Aorta (tissue), 5 donors: Measurements from ENCODE around the gene VAT1L. TPM values are rescaled to one million over a fixed set of nuclear protein-coding genes. Genes with fewer than 3 reads are reported as not detected.

ENCODE experiments used
- ATAC-seq: fragments of 200-7000 bp; cut with Tn5 transposase; one replicate; pipeline ENCODE4 v1.9.1; 2022; ENCODE audit warnings: moderate library complexity; ENCODE audit not compliant: low FRiP score
- DNase-seq, 2 donors: peaks; one replicate each; pipeline ENCODE4 v3.0.0-alpha.2; 2020
- H3K27ac ChIP-seq, 2 donors: one replicate each; pipeline ENCODE4 v1.5.1; 2013; ENCODE audit warnings: low read length in 2 of 2, mild to moderate bottlenecking in 2 of 2, moderate library complexity in 2 of 2, control low read depth in 1 of 2, inconsistent platforms in 1 of 2, low read depth in 1 of 2
- H3K27me3 ChIP-seq, 2 donors: one replicate each; pipeline ENCODE4 v1.6.1; 2013; ENCODE audit warnings: control low read depth in 1 of 2, low read length in 1 of 2, mild to moderate bottlenecking in 1 of 2, moderate library complexity in 1 of 2; ENCODE audit not compliant: insufficient read depth in 2 of 2, control insufficient read depth in 1 of 2
- H3K36me3 ChIP-seq, 2 donors: one replicate each; pipeline ENCODE4 v1.6.1; 2013; ENCODE audit warnings: control low read depth in 1 of 2, low read length in 1 of 2, mild to moderate bottlenecking in 1 of 2; ENCODE audit not compliant: insufficient read depth in 2 of 2, control insufficient read depth in 1 of 2
- H3K4me1 ChIP-seq, 2 donors: one replicate each; pipeline ENCODE4 v1.6.1; 2013; ENCODE audit warnings: low read length in 2 of 2, control low read depth in 1 of 2, mild to moderate bottlenecking in 1 of 2, moderate library complexity in 1 of 2; ENCODE audit not compliant: insufficient read depth in 2 of 2, control insufficient read depth in 1 of 2
- H3K4me3 ChIP-seq, 2 donors: one replicate each; pipeline ENCODE4 v1.5.1; 2013; ENCODE audit warnings: low read length in 2 of 2, control low read depth in 1 of 2, mild to moderate bottlenecking in 1 of 2
- H3K9me3 ChIP-seq: one replicate; pipeline ENCODE4 v1.6.1; 2013; ENCODE audit warnings: mild to moderate bottlenecking, low read length; ENCODE audit not compliant: control insufficient read depth
- WGBS, 2 donors: extraction: QIAGEN DNeasy Blood & Tissue Kit; methylation state at CpG; one replicate each; pipeline ENCODE4 v1.1.7; 2013; 5-methylcytosine and 5-hydroxymethylcytosine counted together
- intact Hi-C, 2 donors: fragments of 100-400 bp; cut with DNase I; formaldehyde crosslinking; loops; one replicate each; pipeline versions ENCODE4 v1.14.2 to v1.15.0; 2022
- polyA plus RNA-seq, 2 donors: library from polyadenylated mRNA; stranded (reverse); fragments of 200-250 nt; gene quantifications; one replicate each; pipeline ENCODE4 v1.2.3, GENCODE V29; 2013
- total RNA-seq, 2 donors: library from RNA; stranded (reverse); fragmentation: NEBNext Ultra II Directional; extraction: Animal tissue kit (Norgen Biotek cat#: 25700); gene quantifications; one replicate each; pipeline ENCODE4 v1.2.1, GENCODE V29; 2021
- donor health status: healthy with polysubstance abuse.
- donor health status: Bipolar disorder and iron deficiency.
- donor health status: DM: no; HTN: no; CAD: no.
- donor health status: DM: no; HTN: no; CAD: no.
- donor health status: DM: yes; HTN: yes; CAD: no.

The VAT1L gene
- total and polyA plus RNA-seq, 4 donors = 9.3 to 28.4 (median 17.6) TPM

DNA sequence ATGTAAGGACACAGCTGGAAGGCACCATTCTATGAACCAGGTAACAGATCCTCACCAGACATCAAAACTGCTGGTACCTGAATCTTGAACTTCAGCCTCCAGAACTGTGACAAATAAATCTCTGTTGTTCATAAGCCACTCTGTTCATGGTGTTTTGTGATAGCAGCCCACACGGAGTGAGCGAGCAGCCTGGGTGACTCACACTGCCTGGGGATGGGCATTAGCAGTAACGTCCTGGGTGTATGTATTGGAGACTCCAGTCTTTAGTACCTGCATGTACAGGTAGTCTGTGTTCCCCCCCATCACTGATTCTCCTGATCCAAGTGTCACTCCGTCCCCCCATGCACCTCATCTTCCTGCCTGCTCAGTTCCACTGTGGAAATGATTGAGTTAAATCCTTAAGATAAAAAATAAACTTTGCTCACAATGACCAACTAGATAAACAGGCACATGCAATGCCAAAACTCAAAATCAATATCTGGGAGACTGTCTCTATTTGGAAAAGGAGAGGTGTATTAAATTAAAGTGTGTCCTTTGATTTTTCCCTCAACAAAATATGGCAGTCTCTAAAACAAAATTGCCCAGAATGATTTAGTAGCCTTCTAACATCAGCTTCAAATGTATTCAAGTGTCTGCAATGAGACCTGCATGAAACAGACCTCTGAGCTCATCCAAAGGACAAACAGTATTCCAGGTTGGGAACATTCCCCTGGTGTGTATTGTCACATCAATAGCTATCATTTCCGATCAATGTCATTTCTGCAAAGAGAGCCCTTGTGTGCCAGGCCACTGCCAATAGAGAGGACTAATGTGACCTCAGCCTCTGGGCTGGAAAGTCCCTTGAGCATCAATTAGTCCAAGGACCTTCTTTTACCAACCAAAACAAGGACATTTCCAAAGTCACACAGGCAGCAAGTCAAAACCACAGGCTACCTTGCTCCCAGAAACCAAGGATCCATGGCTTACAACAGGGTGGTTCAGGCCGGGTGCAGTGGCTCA, 12.2 kb upstream of the VAT1L start:
- Histone ChIP-seq H3K4me1 (peaks cover 0 to 3% of the 10 kb centered on the region in 2 donors), H3K27ac (no peak overlapping the region), H3K36me3 (no peaks in the 10 kb centered on the region), H3K9me3 (no peaks in the 10 kb centered on the region), H3K27me3 (no peaks in the 10 kb centered on the region), H3K4me3 (no peak overlapping the region)
- DNase-seq (no peak), ATAC-seq (no peak)
- WGBS, 2 donors = 83 to 88% methylated on average over 6 of the region's 6 CpGs
- intact Hi-C loops = no loop called here

DNA sequence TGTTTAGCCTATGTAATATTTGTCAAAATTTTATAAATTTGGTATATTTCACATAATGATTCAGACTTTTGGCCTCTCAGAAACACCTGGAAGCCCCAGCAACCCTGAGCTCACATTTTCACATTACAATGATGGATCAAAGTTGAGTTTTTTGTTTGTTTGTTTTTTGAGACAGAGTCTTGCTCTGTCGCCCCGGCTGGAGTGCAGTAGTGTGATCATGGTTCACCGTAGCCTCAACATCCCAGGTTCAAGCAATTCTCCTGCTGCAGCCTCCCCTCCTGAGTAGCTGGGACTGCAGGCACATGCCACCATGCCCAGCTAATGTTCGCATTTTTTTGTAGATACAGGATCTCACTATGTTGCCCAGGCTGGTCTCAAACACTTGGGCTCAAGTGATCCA, 10.6 kb upstream of the VAT1L start:
- intact Hi-C loops = no loop called here
- Histone ChIP-seq H3K4me3 (no peak overlapping the region), H3K27me3 (no peaks in the 10 kb centered on the region), H3K4me1 (peaks cover 0 to 3% of the 10 kb centered on the region in 2 donors), H3K36me3 (no peaks in the 10 kb centered on the region), H3K27ac (no peak overlapping the region), H3K9me3 (no peaks in the 10 kb centered on the region)
- DNase-seq = no peak
- no peak for ATAC-seq
- WGBS, 2 donors = 97 to 98% methylated on average over 4 of the region's 4 CpGs

DNA sequence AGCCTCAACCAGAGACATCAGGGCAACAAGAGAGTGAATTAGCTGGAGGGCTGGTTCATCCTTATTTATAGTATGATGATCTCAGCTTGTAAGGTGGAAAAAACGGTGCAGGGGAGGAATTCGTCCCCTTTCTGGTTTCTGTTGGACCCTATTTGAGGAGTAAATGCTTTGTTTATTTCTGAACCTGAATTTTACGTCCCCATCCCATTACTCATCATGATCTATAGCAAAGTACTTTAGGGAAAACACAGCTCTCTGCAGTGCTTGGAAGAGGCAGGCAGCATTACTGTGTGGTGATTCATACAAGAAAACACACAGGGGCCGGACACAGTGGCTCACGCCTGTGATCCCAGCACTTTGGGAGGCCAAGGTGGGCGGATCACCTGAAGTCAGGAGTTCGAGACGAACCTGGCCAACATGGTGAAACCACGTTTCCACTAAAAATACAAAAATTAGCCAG, 8.0 kb upstream of the VAT1L start:
- ATAC-seq = peak; percentile 77
- DNase-seq = peak in 1 of 2 donors; percentile 50
- no peaks in the 10 kb centered on the region for H3K9me3 ChIP-seq
- no peaks in the 10 kb centered on the region for H3K27me3 ChIP-seq
- H3K4me3 ChIP-seq = no peak overlapping the region
- H3K4me1 ChIP-seq = peaks cover 0 to 3% of the 10 kb centered on the region in 2 donors
- WGBS, 2 donors = 18 to 25% methylated on average over 9 of the region's 9 CpGs
- H3K27ac ChIP-seq = peak overlapping the region in 1 of 2 donors; percentile 6
- H3K36me3 ChIP-seq = no peaks in the 10 kb centered on the region
- intact Hi-C loops = loop anchor here in 1 of 2 donors (10.0 kb wide), 1 partner anchor 184 kb away; no protein-coding TSS in a partner anchor

DNA sequence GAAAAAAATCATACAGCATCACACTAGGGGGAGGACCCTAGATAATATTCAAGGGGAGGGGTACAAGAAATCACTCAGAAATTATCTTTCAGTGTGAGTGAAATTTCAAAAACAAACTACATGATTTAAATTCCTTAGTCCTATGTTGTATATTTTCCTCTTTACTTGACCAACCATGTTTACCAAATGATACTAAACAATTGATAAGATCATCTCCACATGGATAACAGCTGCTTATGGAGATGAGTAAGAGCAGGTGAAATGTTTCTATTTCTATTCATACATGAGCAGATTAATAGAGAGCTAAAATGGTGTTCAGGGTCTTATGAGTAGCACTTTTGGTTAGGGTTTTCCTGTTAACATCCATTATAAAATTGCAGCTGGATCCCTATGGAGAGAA, 7.3 kb upstream of the VAT1L start:
- no peak for ATAC-seq
- Histone ChIP-seq H3K9me3 (no peaks in the 10 kb centered on the region), H3K4me1 (peaks cover 0 to 3% of the 10 kb centered on the region in 2 donors), H3K4me3 (no peak overlapping the region), H3K27me3 (no peaks in the 10 kb centered on the region), H3K36me3 (no peaks in the 10 kb centered on the region), H3K27ac (no peak overlapping the region)
- intact Hi-C loops = loop anchor here in 1 of 2 donors (10.0 kb wide), 1 partner anchor 184 kb away; no protein-coding TSS in a partner anchor
- DNase-seq = no peak

DNA sequence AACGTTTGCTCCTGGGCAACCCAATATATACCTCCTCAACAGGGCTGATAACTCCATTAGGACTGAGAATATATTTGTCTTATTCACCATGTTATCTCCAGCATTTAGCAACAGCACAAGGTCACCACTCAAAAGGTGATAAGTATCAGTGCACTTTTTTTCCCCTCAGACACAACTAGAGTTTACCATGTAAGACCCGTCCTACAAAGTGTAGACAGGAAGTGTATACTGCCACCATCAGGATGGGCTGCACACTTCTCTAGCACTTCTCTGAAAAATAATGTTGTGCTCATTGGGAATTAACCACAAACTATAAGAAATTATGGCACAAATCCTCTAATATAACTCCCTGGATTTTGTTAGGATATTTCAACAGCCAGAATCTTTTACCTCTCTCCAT, 5.7 kb upstream of the VAT1L start:
- Histone ChIP-seq H3K36me3 (no peaks in the 10 kb centered on the region), H3K4me1 (peaks cover 0 to 3% of the 10 kb centered on the region in 2 donors), H3K27ac (no peak overlapping the region), H3K9me3 (no peaks in the 10 kb centered on the region), H3K27me3 (no peaks in the 10 kb centered on the region), H3K4me3 (no peak overlapping the region)
- intact Hi-C loops = loop anchor here in 1 of 2 donors (10.0 kb wide), 1 partner anchor 182 kb away; no protein-coding TSS in a partner anchor
- ATAC-seq (no peak), DNase-seq (no peak)
- 31 to 40% methylated on average over 2 of the region's 2 CpGs for WGBS, 2 donors

DNA sequence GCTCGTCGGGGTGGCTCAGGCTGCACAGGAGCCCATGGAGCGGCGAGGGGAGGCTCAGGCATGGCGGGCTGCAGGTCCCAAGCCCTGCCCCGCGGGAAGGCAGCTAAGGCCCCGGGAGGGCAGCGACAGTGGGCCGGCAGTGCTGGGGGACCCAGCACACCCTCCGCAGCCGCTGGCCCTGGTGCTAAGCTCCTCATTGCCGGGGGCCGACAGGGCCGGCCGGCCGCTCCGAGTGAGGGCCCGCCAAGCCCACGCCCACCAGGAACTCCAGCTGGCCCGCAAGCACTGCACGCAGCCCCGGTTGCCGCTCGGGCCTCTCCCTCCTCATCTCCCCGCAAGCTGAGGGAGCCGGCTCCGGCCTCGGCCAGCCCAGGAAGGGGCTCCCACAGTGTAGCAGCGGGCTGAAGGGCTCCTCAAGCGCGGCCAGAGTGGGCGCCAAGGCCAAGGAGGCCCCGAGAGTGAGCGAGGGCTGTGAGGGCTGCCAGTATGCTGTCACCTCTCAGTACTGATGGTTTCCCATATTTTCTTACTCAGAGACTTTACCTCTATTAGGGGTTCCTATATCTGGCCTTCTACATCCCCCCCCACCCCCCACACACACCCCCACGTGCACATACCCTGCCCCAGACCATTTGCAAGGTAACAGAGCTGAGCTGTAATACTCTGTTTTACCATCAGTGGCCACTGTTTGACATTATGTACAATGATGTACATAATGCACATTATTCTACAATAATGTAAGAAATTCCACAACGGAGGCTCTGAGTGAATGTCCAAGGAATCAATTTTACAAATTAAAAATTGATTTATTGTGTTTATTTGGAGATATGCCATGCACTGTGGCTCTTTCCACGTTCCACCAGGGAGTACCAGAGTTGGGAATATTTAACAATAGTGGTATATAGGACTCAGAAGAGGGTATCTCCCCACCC, 3.7 kb upstream of the VAT1L start:
- DNase-seq = no peak
- ATAC-seq = no peak
- Histone ChIP-seq H3K4me3 (no peak overlapping the region), H3K4me1 (peaks cover 0 to 3% of the 10 kb centered on the region in 2 donors), H3K36me3 (no peaks in the 10 kb centered on the region), H3K27ac (no peak overlapping the region), H3K27me3 (no peaks in the 10 kb centered on the region), H3K9me3 (no peaks in the 10 kb centered on the region)
- intact Hi-C loops = loop anchor here in 1 of 2 donors (10.0 kb wide), 1 partner anchor 180 kb away; no protein-coding TSS in a partner anchor
- 89% methylated on average over 32 to 38 of the region's 38 CpGs for WGBS, 2 donors

DNA sequence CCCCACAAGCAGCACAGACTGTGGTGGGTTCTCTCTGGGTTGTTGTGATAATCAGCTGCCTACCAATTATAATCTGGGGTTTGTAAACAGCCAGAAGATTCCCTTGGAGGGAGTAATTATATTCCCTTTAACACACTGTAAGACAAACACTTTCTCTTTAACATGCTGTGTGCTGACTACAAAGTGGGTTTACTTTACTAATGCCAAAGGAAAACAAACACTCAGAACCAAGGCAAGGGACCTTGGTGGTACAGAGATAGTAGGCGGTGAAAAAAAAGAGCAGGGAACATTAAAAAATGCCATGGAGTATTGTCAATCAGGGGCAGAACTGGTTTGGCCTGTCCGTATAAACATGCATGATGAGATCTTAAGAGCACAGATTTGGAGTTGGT, 3.0 kb upstream of the VAT1L start:
- ATAC-seq (no peak), DNase-seq (no peak)
- intact Hi-C loops = loop anchor here in 1 of 2 donors (10.0 kb wide), 1 partner anchor 179 kb away; no protein-coding TSS in a partner anchor
- 91 to 94% methylated on average over 2 of the region's 2 CpGs for WGBS, 2 donors
- H3K36me3 ChIP-seq = no peaks in the 10 kb centered on the region
- H3K4me1 ChIP-seq = no peaks in the 10 kb centered on the region
- no peaks in the 10 kb centered on the region for H3K9me3 ChIP-seq
- H3K27me3 ChIP-seq = no peaks in the 10 kb centered on the region
- H3K4me3 ChIP-seq = no peak overlapping the region
- no peak overlapping the region for H3K27ac ChIP-seq

DNA sequence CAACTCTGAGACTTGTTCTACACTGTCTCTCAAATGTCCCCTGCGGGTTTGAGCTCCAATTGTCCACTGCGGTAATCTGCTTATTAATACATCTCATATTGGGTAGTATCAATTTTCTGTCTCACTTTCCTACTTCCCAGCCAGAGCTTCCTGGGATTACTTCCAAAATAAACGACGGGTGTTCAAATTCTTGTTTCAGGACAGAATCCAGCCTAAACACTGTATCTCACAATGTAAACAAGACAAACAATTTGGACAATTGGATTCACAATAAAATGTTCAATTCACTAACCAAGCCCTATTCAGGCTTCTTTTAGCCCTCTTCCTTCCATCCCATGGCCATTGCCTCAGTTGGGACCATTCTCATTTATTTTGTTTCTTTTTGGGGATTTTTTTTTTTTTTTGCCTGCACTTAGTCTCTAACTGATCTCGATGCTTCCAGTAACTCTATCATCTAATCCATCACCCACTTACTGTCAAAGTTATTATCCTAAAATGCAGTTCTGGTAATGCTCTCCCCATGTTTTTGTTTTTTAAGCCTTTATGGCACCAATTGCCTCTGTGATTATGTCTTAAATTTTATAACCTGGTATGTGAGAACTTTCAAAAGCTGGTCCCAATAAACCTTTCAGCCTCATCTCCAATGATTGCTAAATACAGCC, 2.0 kb upstream of the VAT1L start:
- H3K4me3 ChIP-seq = no peak overlapping the region
- intact Hi-C loops = loop anchor here in 1 of 2 donors (10.0 kb wide), 1 partner anchor 178 kb away; no protein-coding TSS in a partner anchor
- H3K27me3 ChIP-seq = no peaks in the 10 kb centered on the region
- no peaks in the 10 kb centered on the region for H3K4me1 ChIP-seq
- WGBS, 2 donors = 48 to 50% methylated on average over 5 of the region's 5 CpGs
- no peaks in the 10 kb centered on the region for H3K36me3 ChIP-seq
- no peaks in the 10 kb centered on the region for H3K9me3 ChIP-seq
- DNase-seq (no peak), ATAC-seq (no peak)
- no peak overlapping the region for H3K27ac ChIP-seq
